B cell (primary cell): ENCODE results near the gene AP1S3. TPM values are rescaled to one million over a fixed set of nuclear protein-coding genes. Genes with fewer than 3 reads are reported as not detected.
A peak's percentile ranks its signal among the peaks of the same experiment; 100 is the strongest.

Experiments used
- ATAC-seq: fragments of 200-7000 bp; cut with Tn5 transposase; one replicate; pipeline ENCODE4 v1.10.0; 2021; ENCODE audit warnings: low read depth, mild to moderate bottlenecking, moderate number of reproducible peaks, moderate library complexity
- CTCF ChIA-PET: fragments of 350-600 bp; sonication (Branson Sonifier 250); formaldehyde crosslinking; loops from one replicate; lab custom pipeline; 2021; ENCODE audit warnings: antibody characterized with exemption, inconsistent platforms; lab: Charles Lee
- POLR2A ChIA-PET: fragments of 350-600 bp; sonication (Branson Sonifier 250); formaldehyde crosslinking; loops from one replicate; lab custom pipeline; 2021; ENCODE audit warnings: antibody characterized with exemption; lab: Charles Lee
- DNase-seq: peaks from one replicate; pipeline ENCODE4 v3.0.0; 2013
- H2AFZ ChIP-seq: 2 replicates; pipeline ENCODE4 v1.6.1; 2012; ENCODE audit warnings: mild to moderate bottlenecking, low read depth, low read length; ENCODE audit not compliant: insufficient read depth, poor library complexity, severe bottlenecking
- H3K27ac ChIP-seq, 2 donors: 1 replicate in 1 of 2; 2 replicates in 1 of 2; pipeline ENCODE4 v1.5.1; 2012 to 2013; ENCODE audit warnings: low read length in 2 of 2, mild to moderate bottlenecking in 2 of 2, moderate library complexity in 1 of 2
- H3K27me3 ChIP-seq, 4 experiments: fragments of 200-600 bp in 1 of 4; sonication (generic) in 1 of 4; replicated peaks in 1 of 4; 1 replicate in 2 of 4; 2 replicates in 2 of 4; pipeline versions ENCODE4 v1.6.1 to v1.7.0; 2013 to 2016; ENCODE audit warnings: low read length in 3 of 4, mild to moderate bottlenecking in 2 of 4, mixed read lengths in 1 of 4, moderate library complexity in 1 of 4; ENCODE audit not compliant: insufficient read depth in 4 of 4, control insufficient read depth in 3 of 4; ENCODE audit errors: control extremely low read depth in 1 of 4
- H3K36me3 ChIP-seq, 2 experiments: replicated peaks in 1 of 2; 1 replicate in 1 of 2; 2 replicates in 1 of 2; pipeline versions ENCODE4 v1.6.1 to v1.7.1; 2013; ENCODE audit warnings: low read length in 1 of 2; ENCODE audit not compliant: insufficient read depth in 2 of 2, control insufficient read depth in 1 of 2; ENCODE audit errors: control extremely low read depth in 1 of 2, extremely low read depth in 1 of 2
- H3K4me1 ChIP-seq, 2 donors: fragments of 200-600 bp in 1 of 2; sonication (generic) in 1 of 2; 1 replicate in 1 of 2; 2 replicates in 1 of 2; pipeline versions ENCODE4 v1.5.1 to v1.6.1; 2013 to 2017; ENCODE audit warnings: low read length in 2 of 2; ENCODE audit not compliant: control insufficient read depth in 2 of 2, insufficient read depth in 2 of 2
- H3K4me2 ChIP-seq: replicated peaks from 2 replicates; pipeline ENCODE3; 2012; ENCODE audit warnings: mild to moderate bottlenecking, low read depth, low read length; ENCODE audit not compliant: poor library complexity, severe bottlenecking
- H3K4me3 ChIP-seq, 5 experiments: fragments of 200-600 bp in 1 of 5; sonication (generic) in 1 of 5; 1 replicate in 3 of 5; 2 replicates in 2 of 5; pipeline versions ENCODE4 v1.5.1 to v1.7.0; 2011 to 2016; ENCODE audit warnings: low read length in 4 of 5, mild to moderate bottlenecking in 4 of 5, low read depth in 2 of 5, control low read depth in 1 of 5, moderate library complexity in 1 of 5; ENCODE audit not compliant: insufficient read depth in 1 of 5; ENCODE audit errors: control extremely low read depth in 1 of 5, extremely low read depth in 1 of 5
- H3K79me2 ChIP-seq: fragments of 200-600 bp; sonication (generic); one replicate; pipeline ENCODE4 v1.6.0; 2016; ENCODE audit warnings: low read length; ENCODE audit not compliant: control insufficient read depth, insufficient read depth
- H3K9ac ChIP-seq: fragments of 200-600 bp; sonication (generic); 2 replicates; pipeline ENCODE4 v1.6.1; 2017; ENCODE audit warnings: mild to moderate bottlenecking, low read length, moderate library complexity
- H3K9me3 ChIP-seq, 3 donors: one replicate each; pipeline versions ENCODE4 v1.6.1 to v1.7.1; 2013; ENCODE audit warnings: low read length in 2 of 3; ENCODE audit not compliant: control insufficient read depth in 2 of 3, insufficient read depth in 1 of 3; ENCODE audit errors: control extremely low read depth in 1 of 3
- H4K20me1 ChIP-seq: 2 replicates; pipeline ENCODE4 v1.6.0; 2012; ENCODE audit warnings: mild to moderate bottlenecking, low read length; ENCODE audit not compliant: insufficient read depth, control insufficient read depth, poor library complexity, severe bottlenecking
- H3K27ac Mint-ChIP-seq: one replicate; pipeline ENCODE4 v1.8.0; 2021; ENCODE audit warnings: mixed read lengths
- H3K27me3 Mint-ChIP-seq: one replicate; pipeline ENCODE4 v1.8.0; 2021; ENCODE audit warnings: mixed read lengths
- H3K4me1 Mint-ChIP-seq: one replicate; pipeline ENCODE4 v1.8.0; 2021; ENCODE audit warnings: mixed read lengths
- H3K4me3 Mint-ChIP-seq: one replicate; pipeline ENCODE4 v1.8.0; 2021; ENCODE audit warnings: mixed read lengths
- H3K9me3 Mint-ChIP-seq: one replicate; pipeline ENCODE4 v1.8.0; 2022; ENCODE audit warnings: mixed read lengths; ENCODE audit not compliant: insufficient read depth
- EZH2 ChIP-seq: IDR thresholded peaks from 2 replicates; pipeline ENCODE4 v1.6.1; 2012; ENCODE audit warnings: borderline replicate concordance, low read depth, mild to moderate bottlenecking, moderate library complexity, low read length; ENCODE audit not compliant: insufficient read depth, poor library complexity, severe bottlenecking
- WGBS: methylation state at CpG from one replicate; pipeline ENCODE4 v1.1.5; 2013; ENCODE audit warnings: missing lambda C conversion rate; ENCODE audit not compliant: insufficient coverage; 5-methylcytosine and 5-hydroxymethylcytosine counted together
- intact Hi-C: fragments of 100-400 bp; cut with micrococcal nuclease; formaldehyde crosslinking; loops from one replicate; pipeline ENCODE4 v1.10.0; 2022
- polyA plus RNA-seq: library from polyadenylated mRNA; depleted of rRNA; stranded (reverse); fragments of >200 nt; gene quantifications from 2 replicates; pipeline ENCODE4 v1.2.3, GENCODE V29; 2012
- total RNA-seq, 2 donors: library from RNA; stranded (reverse); fragments of 120-200 nt in 1 of 2; gene quantifications; 1 replicate in 1 of 2; 2 replicates in 1 of 2; pipeline versions ENCODE4 v1.2.3 to v1.2.4, GENCODE V29; 2013 to 2022
- TF ChIP-seq, protein P1 (sequence below): fragments of 200-600 bp; IDR thresholded peaks from one replicate; pipeline ENCODE4 v1.8.0; 2022; ENCODE audit warnings: antibody characterized with exemption, mild to moderate bottlenecking

AP1S3 gene
- total and polyA plus RNA-seq, 2 donors (not counting 1 experiment from before 2014, with no cell fraction given) = 7.2 to 41.4 TPM

DNA sequence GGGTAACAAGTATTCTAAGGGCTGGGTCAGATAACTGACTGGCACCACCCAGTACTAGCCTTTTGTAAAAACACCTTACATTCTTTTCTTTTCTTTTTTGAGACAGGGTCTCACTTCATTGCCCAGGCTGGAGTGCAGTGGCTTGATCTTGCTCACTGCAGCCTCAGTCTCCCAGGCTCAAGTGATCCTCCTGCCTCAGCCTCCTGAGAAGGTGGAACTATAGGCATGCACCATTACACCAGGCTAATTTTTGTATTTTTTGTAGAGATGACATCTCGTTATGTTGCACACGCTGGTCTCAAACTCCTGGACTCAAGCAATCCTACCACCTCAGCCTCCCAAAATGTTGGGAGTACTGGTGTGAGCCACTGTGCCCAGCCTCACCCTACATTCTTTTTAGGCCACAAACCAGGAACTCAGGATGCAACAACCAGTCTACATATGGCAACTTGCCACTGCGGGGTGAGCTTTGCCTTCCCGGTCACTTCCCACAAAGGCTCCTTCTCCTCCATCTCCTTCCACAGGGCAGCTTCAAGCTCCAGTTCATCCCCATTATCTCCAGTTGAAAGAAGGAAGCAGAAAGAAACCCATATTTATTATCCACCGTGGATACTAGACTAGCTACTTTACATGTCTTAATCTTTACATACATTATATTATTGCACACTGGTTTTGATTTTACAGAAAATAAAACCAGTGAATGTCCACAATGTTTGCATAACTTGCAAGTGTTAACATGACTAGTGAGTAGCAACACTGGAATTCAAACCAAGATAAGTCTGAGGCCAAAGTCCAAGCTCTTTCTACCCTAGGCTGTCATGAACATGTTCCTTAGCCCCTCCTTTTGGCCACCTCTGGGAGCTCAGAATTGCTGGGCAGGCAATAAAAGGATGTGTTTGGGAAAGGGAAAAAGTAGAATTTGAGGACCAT lies 23.7 kb upstream of the AP1S3 start:
- H3K4me2 ChIP-seq = no peak overlapping the region
- intact Hi-C loops = loop anchor here (1.0 kb wide), 2 partner anchors 81 to 134 kb away; no protein-coding TSS in a partner anchor
- peak overlapping the region; percentile 56 for H3K27ac Mint-ChIP-seq
- no peak overlapping the region for H2AFZ ChIP-seq
- no peaks in the 10 kb centered on the region for H3K27me3 ChIP-seq
- H3K9ac ChIP-seq = no peak overlapping the region
- no peak for ATAC-seq
- H3K9me3 Mint-ChIP-seq = no peaks in the 10 kb centered on the region
- TF ChIP-seq, protein P1, sequence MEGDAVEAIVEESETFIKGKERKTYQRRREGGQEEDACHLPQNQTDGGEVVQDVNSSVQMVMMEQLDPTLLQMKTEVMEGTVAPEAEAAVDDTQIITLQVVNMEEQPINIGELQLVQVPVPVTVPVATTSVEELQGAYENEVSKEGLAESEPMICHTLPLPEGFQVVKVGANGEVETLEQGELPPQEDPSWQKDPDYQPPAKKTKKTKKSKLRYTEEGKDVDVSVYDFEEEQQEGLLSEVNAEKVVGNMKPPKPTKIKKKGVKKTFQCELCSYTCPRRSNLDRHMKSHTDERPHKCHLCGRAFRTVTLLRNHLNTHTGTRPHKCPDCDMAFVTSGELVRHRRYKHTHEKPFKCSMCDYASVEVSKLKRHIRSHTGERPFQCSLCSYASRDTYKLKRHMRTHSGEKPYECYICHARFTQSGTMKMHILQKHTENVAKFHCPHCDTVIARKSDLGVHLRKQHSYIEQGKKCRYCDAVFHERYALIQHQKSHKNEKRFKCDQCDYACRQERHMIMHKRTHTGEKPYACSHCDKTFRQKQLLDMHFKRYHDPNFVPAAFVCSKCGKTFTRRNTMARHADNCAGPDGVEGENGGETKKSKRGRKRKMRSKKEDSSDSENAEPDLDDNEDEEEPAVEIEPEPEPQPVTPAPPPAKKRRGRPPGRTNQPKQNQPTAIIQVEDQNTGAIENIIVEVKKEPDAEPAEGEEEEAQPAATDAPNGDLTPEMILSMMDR = no peak
- TF ChIP-seq EZH2 = no peak
- ChIA-PET POLR2A (no interaction called here), CTCF (interaction anchor here (0.8 to 2.1 kb wide), 8 partner anchors 20 to 136 kb away, joined by 3 to 9 read pairs (median 5); no protein-coding TSS in a partner anchor)
- peaks cover 15% of the 10 kb centered on the region for H3K4me1 Mint-ChIP-seq
- H3K27ac ChIP-seq = no peak overlapping the region
- 95% methylated on average over 2 of the region's 5 CpGs for WGBS
- H3K79me2 ChIP-seq = no peaks in the 10 kb centered on the region
- H3K4me1 ChIP-seq = peaks cover 0 to 9% of the 10 kb centered on the region in 2 donors
- H3K27me3 Mint-ChIP-seq = no peaks in the 10 kb centered on the region
- DNase-seq = no peak
- no peak overlapping the region for H3K4me3 ChIP-seq
- no peak overlapping the region for H3K4me3 Mint-ChIP-seq
- H3K9me3 ChIP-seq = no peaks in the 10 kb centered on the region
- no peaks in the 10 kb centered on the region for H3K36me3 ChIP-seq
- no peaks in the 10 kb centered on the region for H4K20me1 ChIP-seq

DNA sequence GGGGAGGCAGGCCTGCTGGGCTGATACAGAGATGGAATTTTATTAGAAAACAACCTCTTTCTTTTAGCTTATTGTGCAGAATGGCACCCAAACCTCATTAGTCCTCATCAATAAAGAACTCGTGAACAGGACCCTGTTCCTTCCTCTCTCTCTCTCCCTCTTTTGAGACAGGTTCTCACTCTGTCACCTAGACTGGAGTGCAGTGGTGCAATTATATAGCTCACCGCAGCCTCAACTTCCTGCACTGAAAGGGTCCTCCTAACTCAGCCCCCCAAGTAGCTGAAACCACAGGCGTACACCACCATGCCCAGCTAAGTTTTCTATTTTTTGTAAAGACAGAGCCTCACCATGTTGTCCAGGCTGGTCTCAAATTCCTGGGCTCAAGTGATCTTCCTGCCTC lies 21.7 kb upstream of the AP1S3 start:
- Histone ChIP-seq H3K4me1 (no peaks in the 10 kb centered on the region), H3K9ac (no peak overlapping the region), H3K36me3 (peaks cover 0 to 3% of the 10 kb centered on the region in 2 experiments), H3K9me3 (no peaks in the 10 kb centered on the region), H3K79me2 (no peaks in the 10 kb centered on the region), H3K4me3 (no peak overlapping the region), H3K4me2 (no peak overlapping the region), H4K20me1 (no peaks in the 10 kb centered on the region), H3K27me3 (no peaks in the 10 kb centered on the region), H2AFZ (no peak overlapping the region), H3K27ac (no peak overlapping the region)
- CTCF ChIA-PET = interaction anchor here (0.7 to 2.1 kb wide), 6 partner anchors 12 to 134 kb away, joined by 3 to 5 read pairs (median 4); no protein-coding TSS in a partner anchor
- intact Hi-C loops = no loop called here
- H3K4me3 Mint-ChIP-seq = no peak overlapping the region
- ATAC-seq = no peak
- TF ChIP-seq, protein P1 = no peak
- TF ChIP-seq EZH2 = no peak
- WGBS = 87% methylated on average over 3 of the region's 3 CpGs
- H3K27ac Mint-ChIP-seq = peak overlapping the region; percentile 7
- DNase-seq = no peak
- H3K9me3 Mint-ChIP-seq = no peaks in the 10 kb centered on the region
- POLR2A ChIA-PET = no interaction called here
- no peaks in the 10 kb centered on the region for H3K27me3 Mint-ChIP-seq
- H3K4me1 Mint-ChIP-seq = peaks cover 13% of the 10 kb centered on the region
